KMS-11 (cell line): ENCODE results near the gene TSPAN18.

ENCODE experiments used
- H2AFZ ChIP-seq: fragments of 200-600 bp; sonication (generic); 2 replicates; pipeline ENCODE4 v1.6.1; 2016; ENCODE audit warnings: antibody characterized with exemption, mixed run types, low read depth
- H3K27ac ChIP-seq: fragments of 200-600 bp; sonication (generic); 2 replicates; pipeline ENCODE4 v1.6.1; 2016; ENCODE audit warnings: mild to moderate bottlenecking, mixed run types
- H3K27me3 ChIP-seq: fragments of 200-600 bp; sonication (generic); 2 replicates; pipeline ENCODE4 v1.6.1; 2017; ENCODE audit warnings: mild to moderate bottlenecking, low read depth, mixed run types, moderate library complexity; ENCODE audit not compliant: insufficient read depth
- H3K36me3 ChIP-seq: fragments of 200-600 bp; sonication (generic); 2 replicates; pipeline ENCODE4 v1.6.1; 2017; ENCODE audit warnings: mild to moderate bottlenecking, mixed run types; ENCODE audit not compliant: insufficient read depth
- H3K4me1 ChIP-seq: fragments of 200-600 bp; sonication (generic); 2 replicates; pipeline ENCODE4 v1.6.1; 2016; ENCODE audit warnings: mild to moderate bottlenecking, low read depth, mixed run types; ENCODE audit not compliant: poor library complexity, severe bottlenecking
- H3K4me2 ChIP-seq: fragments of 200-600 bp; sonication (generic); 2 replicates; pipeline ENCODE4 v1.7.0; 2016; ENCODE audit warnings: mild to moderate bottlenecking, mixed run types
- H3K4me3 ChIP-seq: fragments of 200-600 bp; sonication (generic); IDR thresholded peaks from 2 replicates; pipeline ENCODE4 v1.6.1; 2017; ENCODE audit warnings: low read depth, low read length, mixed read lengths; ENCODE audit not compliant: insufficient read depth
- H3K79me2 ChIP-seq: fragments of 200-600 bp; sonication (generic); 2 replicates; pipeline ENCODE4 v1.6.1; 2016; ENCODE audit warnings: low read depth, mixed run types; ENCODE audit not compliant: insufficient read depth
- H3K9ac ChIP-seq: fragments of 200-600 bp; sonication (generic); 2 replicates; pipeline ENCODE4 v1.6.1; 2016; ENCODE audit warnings: mild to moderate bottlenecking, mixed run types
- H4K20me1 ChIP-seq: fragments of 200-600 bp; sonication (generic); 2 replicates; pipeline ENCODE4 v1.6.1; 2016; ENCODE audit warnings: mild to moderate bottlenecking, mixed run types; ENCODE audit not compliant: insufficient read depth
- TF ChIP-seq, protein P1 (sequence below): fragments of 200-600 bp; sonication (generic); conservative IDR thresholded peaks from 2 replicates; pipeline ENCODE4 v1.6.1; 2017; ENCODE audit warnings: low read depth, mild to moderate bottlenecking, antibody characterized with exemption, low read length, moderate library complexity, mixed read lengths

Gene TSPAN18

GRCh38 chr11:44826922-44827643, 100.3 kb downstream of the TSPAN18 start:
- Histone ChIP-seq H3K4me3 (no peak overlapping the region), H3K4me1 (no peaks in the 10 kb centered on the region), H3K79me2 (no peaks in the 10 kb centered on the region), H3K27ac (no peak overlapping the region), H3K9ac (no peak overlapping the region), H3K4me2 (no peak overlapping the region), H4K20me1 (no peaks in the 10 kb centered on the region), H2AFZ (no peak overlapping the region), H3K36me3 (no peaks in the 10 kb centered on the region), H3K27me3 (no peaks in the 10 kb centered on the region)
- TF ChIP-seq, protein P1, sequence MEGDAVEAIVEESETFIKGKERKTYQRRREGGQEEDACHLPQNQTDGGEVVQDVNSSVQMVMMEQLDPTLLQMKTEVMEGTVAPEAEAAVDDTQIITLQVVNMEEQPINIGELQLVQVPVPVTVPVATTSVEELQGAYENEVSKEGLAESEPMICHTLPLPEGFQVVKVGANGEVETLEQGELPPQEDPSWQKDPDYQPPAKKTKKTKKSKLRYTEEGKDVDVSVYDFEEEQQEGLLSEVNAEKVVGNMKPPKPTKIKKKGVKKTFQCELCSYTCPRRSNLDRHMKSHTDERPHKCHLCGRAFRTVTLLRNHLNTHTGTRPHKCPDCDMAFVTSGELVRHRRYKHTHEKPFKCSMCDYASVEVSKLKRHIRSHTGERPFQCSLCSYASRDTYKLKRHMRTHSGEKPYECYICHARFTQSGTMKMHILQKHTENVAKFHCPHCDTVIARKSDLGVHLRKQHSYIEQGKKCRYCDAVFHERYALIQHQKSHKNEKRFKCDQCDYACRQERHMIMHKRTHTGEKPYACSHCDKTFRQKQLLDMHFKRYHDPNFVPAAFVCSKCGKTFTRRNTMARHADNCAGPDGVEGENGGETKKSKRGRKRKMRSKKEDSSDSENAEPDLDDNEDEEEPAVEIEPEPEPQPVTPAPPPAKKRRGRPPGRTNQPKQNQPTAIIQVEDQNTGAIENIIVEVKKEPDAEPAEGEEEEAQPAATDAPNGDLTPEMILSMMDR: no peak

GRCh38 chr11:44828296-44828695, 101.5 kb downstream of the TSPAN18 start:
- H3K27ac ChIP-seq: no peak overlapping the region
- no peaks in the 10 kb centered on the region for H4K20me1 ChIP-seq
- H3K4me1 ChIP-seq: no peaks in the 10 kb centered on the region
- H3K27me3 ChIP-seq: no peaks in the 10 kb centered on the region
- no peak overlapping the region for H3K9ac ChIP-seq
- TF ChIP-seq, protein P1: no peak
- H3K79me2 ChIP-seq: no peaks in the 10 kb centered on the region
- H3K4me3 ChIP-seq: no peak overlapping the region
- H3K4me2 ChIP-seq: no peak overlapping the region
- H3K36me3 ChIP-seq: no peaks in the 10 kb centered on the region
- H2AFZ ChIP-seq: no peak overlapping the region

DNA sequence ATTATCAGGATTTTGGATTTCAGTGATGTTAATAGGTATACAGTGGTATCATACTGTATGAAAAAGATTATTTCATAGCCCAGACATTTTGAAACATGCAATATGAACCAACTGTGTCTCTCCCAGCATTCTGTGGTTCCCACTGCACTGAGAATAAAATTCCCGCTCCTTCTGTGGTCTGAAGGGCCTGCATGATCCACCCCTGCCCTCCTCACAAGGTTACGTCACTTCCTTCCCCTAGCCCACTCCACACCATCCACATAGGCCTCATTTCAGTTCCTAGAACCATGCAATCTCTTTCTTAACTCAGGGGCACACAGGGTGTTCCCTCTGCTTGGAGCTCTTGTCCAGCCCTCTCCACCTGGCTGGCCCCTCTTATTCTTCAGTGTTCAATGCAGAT, 103.1 kb downstream of the TSPAN18 start:
- Histone ChIP-seq H4K20me1 (no peaks in the 10 kb centered on the region), H3K79me2 (no peaks in the 10 kb centered on the region), H3K27me3 (no peaks in the 10 kb centered on the region), H3K27ac (no peak overlapping the region), H3K9ac (no peak overlapping the region), H3K36me3 (no peaks in the 10 kb centered on the region), H3K4me3 (no peak overlapping the region), H3K4me1 (no peaks in the 10 kb centered on the region), H3K4me2 (no peak overlapping the region), H2AFZ (no peak overlapping the region)
- TF ChIP-seq, protein P1: no peak

DNA sequence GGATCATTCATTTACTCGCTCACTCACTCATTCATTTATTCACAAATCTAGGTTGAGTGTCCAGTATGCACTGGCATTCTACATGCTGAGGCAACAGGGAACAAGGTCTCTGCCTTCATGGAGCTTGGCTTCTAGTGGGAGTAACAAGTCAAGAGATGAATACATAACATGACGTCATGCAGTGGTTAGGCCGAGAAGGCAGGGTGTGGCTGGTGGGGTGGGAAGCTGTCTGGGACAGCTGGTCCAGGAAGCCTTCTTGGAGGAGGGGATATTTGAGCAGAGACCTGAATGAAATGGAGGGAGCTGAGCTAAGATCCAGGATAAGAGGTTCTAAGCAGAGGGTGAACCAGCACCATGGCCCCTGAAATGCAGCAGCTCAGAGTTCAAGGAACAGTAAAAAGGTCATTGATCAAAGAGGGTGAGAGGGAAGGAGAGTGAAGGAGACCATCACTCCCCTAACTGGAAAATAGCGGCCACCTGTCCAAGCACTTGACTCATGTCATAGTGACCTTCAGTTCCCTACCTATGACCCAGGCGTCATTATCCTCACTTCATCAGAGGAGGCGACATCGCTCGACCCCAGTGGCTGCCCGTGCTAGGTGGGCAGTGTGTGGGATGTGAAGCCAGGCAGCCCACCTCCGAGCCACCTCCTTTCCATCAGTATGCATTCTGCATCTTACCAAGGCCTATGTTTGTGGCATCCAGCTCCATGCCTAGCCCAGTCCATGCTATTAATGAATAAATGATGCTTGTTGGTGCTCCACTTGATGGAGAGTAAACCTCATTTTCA, 105.0 kb downstream of the TSPAN18 start:
- no peak overlapping the region for H3K4me2 ChIP-seq
- no peaks in the 10 kb centered on the region for H3K79me2 ChIP-seq
- no peak overlapping the region for H3K9ac ChIP-seq
- H3K36me3 ChIP-seq: no peaks in the 10 kb centered on the region
- TF ChIP-seq, protein P1: no peak
- no peaks in the 10 kb centered on the region for H4K20me1 ChIP-seq
- H3K4me1 ChIP-seq: no peaks in the 10 kb centered on the region
- H3K27ac ChIP-seq: no peak overlapping the region
- no peaks in the 10 kb centered on the region for H3K27me3 ChIP-seq
- H2AFZ ChIP-seq: no peak overlapping the region
- no peak overlapping the region for H3K4me3 ChIP-seq
